HFFc6 (cell line): ENCODE measurements around the gene CLOCK. TPM values are rescaled to one million over a fixed set of nuclear protein-coding genes. Genes with fewer than 3 reads are reported as not detected.

Experiments used
- DNase-seq: peaks from one replicate; pipeline ENCODE4 v3.0.0-alpha.2; 2018
- H3K27ac Mint-ChIP-seq: 2 replicates; pipeline ENCODE4 v1.8.0; 2020; ENCODE audit warnings: mild to moderate bottlenecking, mixed read lengths
- H3K27me3 Mint-ChIP-seq: 2 replicates; pipeline ENCODE4 v1.8.0; 2021; ENCODE audit warnings: mild to moderate bottlenecking, moderate library complexity, mixed read lengths; ENCODE audit not compliant: insufficient read depth
- H3K36me3 Mint-ChIP-seq: 2 replicates; pipeline ENCODE4 v1.8.0; 2021; ENCODE audit warnings: low read depth, mixed read lengths
- H3K4me1 Mint-ChIP-seq: 2 replicates; pipeline ENCODE4 v1.8.0; 2020; ENCODE audit warnings: low read depth, mixed read lengths
- H3K4me3 Mint-ChIP-seq: 2 replicates; pipeline ENCODE4 v1.8.0; 2020; ENCODE audit warnings: mild to moderate bottlenecking, moderate library complexity, mixed read lengths
- H3K9me3 Mint-ChIP-seq: 2 replicates; pipeline ENCODE4 v1.8.0; 2020; ENCODE audit warnings: mild to moderate bottlenecking, mixed read lengths
- CTCF ChIP-seq: fragments of 200-600 bp; sonication (generic); IDR thresholded peaks from 2 replicates; pipeline ENCODE4 v1.5.0; 2021; ENCODE audit warnings: antibody characterized with exemption, mild to moderate bottlenecking
- total RNA-seq, 6 experiments: library from RNA; stranded (reverse); fragmentation: NEBNext Ultra II Directional; extraction: Animal tissue kit (Norgen Biotek cat#: 25700); gene quantifications; 2 replicates in 1 of 6; 3 replicates in 5 of 6; pipeline ENCODE4 v1.2.3, GENCODE V29; 2021

CLOCK gene
- total RNA-seq, 6 experiments from 2014 or later, result 33.8 to 41.6 (median 37.1) TPM

GRCh38 chr4:55575513-55575912 lies 28.8 kb upstream of the CLOCK start:
- no peak overlapping the region for H3K27ac Mint-ChIP-seq
- H3K27me3 Mint-ChIP-seq, result peaks cover 6% of the 10 kb centered on the region; the same call in 1 of the 2 replicates
- H3K36me3 Mint-ChIP-seq, result 0 out of 2 replicates have a peak, but pooled peaks cover 5% of the 10 kb centered on the region
- no peak overlapping the region for H3K4me3 Mint-ChIP-seq
- H3K4me1 Mint-ChIP-seq, result peaks cover 15% of the 10 kb centered on the region
- no peak for DNase-seq
- peaks cover 9% of the 10 kb centered on the region for H3K9me3 Mint-ChIP-seq
- TF ChIP-seq CTCF, result no peak

GRCh38 chr4:55574252-55574651 lies 27.5 kb upstream of the CLOCK start:
- peaks cover 15% of the 10 kb centered on the region for H3K4me1 Mint-ChIP-seq
- H3K27me3 Mint-ChIP-seq, result peaks cover 6% of the 10 kb centered on the region; the same call in 1 of the 2 replicates
- H3K4me3 Mint-ChIP-seq, result no peak overlapping the region
- H3K27ac Mint-ChIP-seq, result no peak overlapping the region
- no peak for DNase-seq
- TF ChIP-seq CTCF, result no peak
- H3K36me3 Mint-ChIP-seq, result 0 out of 2 replicates have a peak, but pooled peaks cover 5% of the 10 kb centered on the region
- peaks cover 9% of the 10 kb centered on the region for H3K9me3 Mint-ChIP-seq

GRCh38 chr4:55571806-55572205 lies 25.1 kb upstream of the CLOCK start:
- Mint-ChIP-seq H3K27ac (no peak overlapping the region), H3K4me3 (no peak overlapping the region), H3K4me1 (no peaks in the 10 kb centered on the region), H3K27me3 (peaks cover 6% of the 10 kb centered on the region), H3K36me3 (0 out of 2 replicates have a peak, but pooled peaks cover 5% of the 10 kb centered on the region), H3K9me3 (peaks cover 9% of the 10 kb centered on the region)
- no peak for TF ChIP-seq CTCF
- DNase-seq, result no peak

DNA sequence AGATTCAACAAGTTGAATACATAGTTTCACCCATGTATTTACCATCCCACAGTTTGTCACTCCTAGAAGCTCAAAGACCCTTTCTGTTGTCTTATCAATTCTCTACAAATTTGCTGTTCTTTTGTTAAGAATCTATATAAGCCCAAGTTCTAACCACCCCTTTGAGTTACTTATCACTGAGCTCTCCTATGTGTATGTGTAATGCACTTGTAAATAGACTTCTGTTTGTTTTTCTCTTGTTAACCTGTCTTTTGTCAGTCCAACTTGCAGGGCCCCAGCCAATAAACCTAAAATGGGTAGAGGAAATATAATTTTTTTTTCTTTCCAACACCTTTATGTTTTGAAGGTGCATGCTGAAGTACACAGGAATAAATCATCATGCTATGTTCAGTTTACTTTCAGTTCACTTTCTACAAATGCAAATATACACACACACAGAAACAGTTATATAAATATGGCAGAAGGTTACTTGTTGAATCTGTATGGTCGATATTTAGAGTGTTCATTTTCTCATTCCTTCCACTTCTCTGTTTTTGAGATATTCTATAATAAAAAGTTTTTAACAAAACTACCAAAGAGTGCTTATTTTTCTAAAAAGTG lies 22.3 kb upstream of the CLOCK start:
- Mint-ChIP-seq H3K27ac (no peak overlapping the region), H3K4me3 (no peak overlapping the region), H3K27me3 (peaks cover 9% of the 10 kb centered on the region), H3K4me1 (no peaks in the 10 kb centered on the region), H3K9me3 (no peaks in the 10 kb centered on the region), H3K36me3 (no peaks in the 10 kb centered on the region)
- DNase-seq, result no peak
- no peak for TF ChIP-seq CTCF

GRCh38 chr4:55561889-55562288 lies 15.2 kb upstream of the CLOCK start:
- no peaks in the 10 kb centered on the region for H3K4me1 Mint-ChIP-seq
- TF ChIP-seq CTCF, result no peak
- H3K4me3 Mint-ChIP-seq, result no peak overlapping the region
- no peak for DNase-seq
- no peak overlapping the region for H3K27ac Mint-ChIP-seq
- peaks cover 14% of the 10 kb centered on the region for H3K27me3 Mint-ChIP-seq
- no peaks in the 10 kb centered on the region for H3K36me3 Mint-ChIP-seq
- H3K9me3 Mint-ChIP-seq, result no peaks in the 10 kb centered on the region
